ENCODE results near the gene TMEM256.

DNA sequence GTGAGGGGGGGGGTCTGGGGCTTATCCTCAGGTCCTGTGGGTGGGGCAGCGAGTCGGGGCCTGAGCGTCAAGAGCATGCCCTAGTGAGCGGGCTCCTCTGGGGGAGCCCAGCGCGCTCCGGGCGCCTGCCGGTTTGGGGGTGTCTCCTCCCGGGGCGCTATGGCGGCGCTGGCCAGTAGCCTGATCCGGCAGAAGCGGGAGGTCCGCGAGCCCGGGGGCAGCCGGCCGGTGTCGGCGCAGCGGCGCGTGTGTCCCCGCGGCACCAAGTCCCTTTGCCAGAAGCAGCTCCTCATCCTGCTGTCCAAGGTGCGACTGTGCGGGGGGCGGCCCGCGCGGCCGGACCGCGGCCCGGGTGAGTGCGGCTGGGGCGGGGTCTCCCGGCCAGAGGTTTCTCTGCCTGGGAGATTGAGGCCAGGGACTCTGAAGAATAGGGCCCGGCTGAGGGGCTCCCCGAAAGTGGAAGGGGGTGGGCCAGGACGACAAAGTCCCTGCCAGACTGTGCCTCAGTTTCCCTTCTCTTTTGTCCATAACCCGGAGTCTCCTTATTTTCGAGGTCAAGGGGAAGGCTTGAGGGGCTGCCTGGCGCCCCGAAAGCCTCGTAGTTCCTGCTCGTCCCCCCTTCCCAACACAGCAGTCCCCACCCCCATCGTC is 35.7 kb upstream of the TMEM256 start, which contains the start of gene FGF11:
- TF ChIP-seq POLR2A (IDR thresholded peaks at IDR 0.05), result no peak
- TF ChIP-seq, protein P1, sequence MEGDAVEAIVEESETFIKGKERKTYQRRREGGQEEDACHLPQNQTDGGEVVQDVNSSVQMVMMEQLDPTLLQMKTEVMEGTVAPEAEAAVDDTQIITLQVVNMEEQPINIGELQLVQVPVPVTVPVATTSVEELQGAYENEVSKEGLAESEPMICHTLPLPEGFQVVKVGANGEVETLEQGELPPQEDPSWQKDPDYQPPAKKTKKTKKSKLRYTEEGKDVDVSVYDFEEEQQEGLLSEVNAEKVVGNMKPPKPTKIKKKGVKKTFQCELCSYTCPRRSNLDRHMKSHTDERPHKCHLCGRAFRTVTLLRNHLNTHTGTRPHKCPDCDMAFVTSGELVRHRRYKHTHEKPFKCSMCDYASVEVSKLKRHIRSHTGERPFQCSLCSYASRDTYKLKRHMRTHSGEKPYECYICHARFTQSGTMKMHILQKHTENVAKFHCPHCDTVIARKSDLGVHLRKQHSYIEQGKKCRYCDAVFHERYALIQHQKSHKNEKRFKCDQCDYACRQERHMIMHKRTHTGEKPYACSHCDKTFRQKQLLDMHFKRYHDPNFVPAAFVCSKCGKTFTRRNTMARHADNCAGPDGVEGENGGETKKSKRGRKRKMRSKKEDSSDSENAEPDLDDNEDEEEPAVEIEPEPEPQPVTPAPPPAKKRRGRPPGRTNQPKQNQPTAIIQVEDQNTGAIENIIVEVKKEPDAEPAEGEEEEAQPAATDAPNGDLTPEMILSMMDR (IDR thresholded peaks at IDR 0.05), result no peak
- TF ChIP-seq POLR2AphosphoS5 (IDR thresholded peaks at IDR 0.05), result no peak

Data from breast epithelium (tissue), 3 donors.